Measurements from ENCODE around the gene ADIG.

Gene ADIG

DNA sequence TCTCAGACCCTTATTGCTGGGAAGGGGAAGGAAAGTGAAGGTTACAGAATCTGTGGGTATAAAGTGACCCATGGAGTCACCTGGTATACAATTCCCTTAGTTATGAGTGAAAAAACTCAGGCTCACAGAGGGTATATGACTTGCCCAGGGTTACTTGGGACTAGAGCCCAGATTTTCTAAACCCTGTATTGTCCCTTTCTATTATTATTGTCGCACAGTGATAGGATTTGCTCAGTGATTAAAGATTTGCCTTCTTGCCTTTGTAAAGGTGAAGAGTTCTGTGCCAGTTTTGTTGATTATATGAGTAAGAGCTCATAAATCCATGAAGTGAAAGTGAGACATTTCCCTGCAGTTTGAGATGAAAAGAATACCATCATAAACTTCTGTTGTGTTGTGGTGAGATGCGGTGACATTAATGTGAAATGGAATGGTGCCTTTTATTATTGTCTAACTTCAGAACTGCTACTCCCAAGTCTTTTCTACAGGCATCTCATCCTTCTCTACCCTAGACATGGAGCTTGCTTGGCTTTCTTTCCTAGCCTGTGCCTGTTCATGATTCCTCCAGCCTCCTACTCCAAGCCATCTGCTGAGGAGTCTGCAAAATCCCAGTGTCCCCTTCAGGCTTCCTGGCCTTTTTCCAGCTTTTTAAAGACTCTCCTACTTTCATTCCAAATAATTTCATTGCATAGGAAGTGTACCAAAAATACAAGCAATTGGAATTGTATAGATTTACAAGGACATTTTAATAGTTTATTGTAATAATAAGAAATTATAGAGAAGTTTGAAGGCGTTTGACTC, 33.5 kb upstream of the ADIG start:
- TF ChIP-seq, protein P1, sequence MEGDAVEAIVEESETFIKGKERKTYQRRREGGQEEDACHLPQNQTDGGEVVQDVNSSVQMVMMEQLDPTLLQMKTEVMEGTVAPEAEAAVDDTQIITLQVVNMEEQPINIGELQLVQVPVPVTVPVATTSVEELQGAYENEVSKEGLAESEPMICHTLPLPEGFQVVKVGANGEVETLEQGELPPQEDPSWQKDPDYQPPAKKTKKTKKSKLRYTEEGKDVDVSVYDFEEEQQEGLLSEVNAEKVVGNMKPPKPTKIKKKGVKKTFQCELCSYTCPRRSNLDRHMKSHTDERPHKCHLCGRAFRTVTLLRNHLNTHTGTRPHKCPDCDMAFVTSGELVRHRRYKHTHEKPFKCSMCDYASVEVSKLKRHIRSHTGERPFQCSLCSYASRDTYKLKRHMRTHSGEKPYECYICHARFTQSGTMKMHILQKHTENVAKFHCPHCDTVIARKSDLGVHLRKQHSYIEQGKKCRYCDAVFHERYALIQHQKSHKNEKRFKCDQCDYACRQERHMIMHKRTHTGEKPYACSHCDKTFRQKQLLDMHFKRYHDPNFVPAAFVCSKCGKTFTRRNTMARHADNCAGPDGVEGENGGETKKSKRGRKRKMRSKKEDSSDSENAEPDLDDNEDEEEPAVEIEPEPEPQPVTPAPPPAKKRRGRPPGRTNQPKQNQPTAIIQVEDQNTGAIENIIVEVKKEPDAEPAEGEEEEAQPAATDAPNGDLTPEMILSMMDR (IDR thresholded peaks at IDR 0.05; ENCODE audit: insufficient read depth, missing control alignments), result no peak
- DNase-seq (ENCODE audit: insufficient read length, low spot score) (no peak), FAIRE-seq (no peak)

DNA sequence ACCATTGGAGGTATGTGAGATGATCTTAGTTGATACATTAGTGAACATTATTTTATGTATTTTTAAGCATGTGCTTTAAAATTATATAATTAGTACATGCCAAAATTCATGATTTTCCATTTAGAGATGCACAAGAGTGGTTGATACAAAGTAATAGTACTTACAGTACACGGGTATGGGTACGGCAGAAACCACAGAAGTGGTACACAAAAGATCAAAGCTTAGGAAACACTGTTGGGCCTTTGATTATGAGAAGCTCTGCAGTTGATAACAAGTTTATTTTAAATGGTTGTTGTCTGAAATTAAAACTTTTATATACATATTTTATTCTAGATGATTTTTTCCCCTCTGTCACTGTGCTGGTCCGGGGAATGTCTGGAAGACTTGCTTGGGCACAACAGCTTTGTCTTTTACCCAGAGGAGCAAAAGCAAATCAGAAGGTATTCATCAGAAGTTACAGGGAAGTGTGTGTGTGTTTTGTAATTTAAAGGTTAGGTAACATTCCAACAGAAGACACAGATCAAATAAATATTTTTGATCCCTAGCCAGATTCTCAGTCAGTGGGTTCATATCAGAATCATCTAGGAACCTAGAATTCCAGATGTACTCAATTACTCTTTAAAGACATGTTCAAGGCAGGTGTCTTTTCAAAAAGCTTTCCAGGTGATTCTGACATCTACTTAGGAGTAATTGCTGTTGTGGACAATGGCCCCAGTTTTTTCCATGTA, 32.5 kb upstream of the ADIG start:
- no peak for FAIRE-seq
- no peak for DNase-seq (ENCODE audit: insufficient read length, low spot score)
- TF ChIP-seq, protein P1 (IDR thresholded peaks at IDR 0.05; ENCODE audit: insufficient read depth, missing control alignments), result no peak

DNA sequence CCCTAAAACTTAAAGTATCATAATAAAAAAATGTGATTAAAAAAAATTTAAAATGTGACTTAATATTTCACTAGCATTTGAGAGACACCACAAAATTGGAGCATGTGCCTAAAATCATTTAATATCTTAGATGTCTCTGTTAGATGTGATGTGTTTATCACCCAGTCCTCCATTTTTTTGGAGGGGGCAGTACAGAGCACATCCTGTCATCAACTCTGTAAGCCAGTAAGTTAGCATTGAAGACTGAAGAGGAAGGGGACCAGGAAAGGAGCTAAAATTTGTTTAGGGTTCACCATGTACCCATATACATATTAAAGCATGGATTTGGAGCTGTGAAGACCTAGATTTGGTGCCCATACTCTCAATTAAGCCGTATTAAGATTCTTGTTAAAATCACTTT, 30.7 kb upstream of the ADIG start:
- TF ChIP-seq, protein P1 (IDR thresholded peaks at IDR 0.05; ENCODE audit: insufficient read depth, missing control alignments), result no peak
- no peak for FAIRE-seq
- no peak for DNase-seq (ENCODE audit: insufficient read length, low spot score)

DNA sequence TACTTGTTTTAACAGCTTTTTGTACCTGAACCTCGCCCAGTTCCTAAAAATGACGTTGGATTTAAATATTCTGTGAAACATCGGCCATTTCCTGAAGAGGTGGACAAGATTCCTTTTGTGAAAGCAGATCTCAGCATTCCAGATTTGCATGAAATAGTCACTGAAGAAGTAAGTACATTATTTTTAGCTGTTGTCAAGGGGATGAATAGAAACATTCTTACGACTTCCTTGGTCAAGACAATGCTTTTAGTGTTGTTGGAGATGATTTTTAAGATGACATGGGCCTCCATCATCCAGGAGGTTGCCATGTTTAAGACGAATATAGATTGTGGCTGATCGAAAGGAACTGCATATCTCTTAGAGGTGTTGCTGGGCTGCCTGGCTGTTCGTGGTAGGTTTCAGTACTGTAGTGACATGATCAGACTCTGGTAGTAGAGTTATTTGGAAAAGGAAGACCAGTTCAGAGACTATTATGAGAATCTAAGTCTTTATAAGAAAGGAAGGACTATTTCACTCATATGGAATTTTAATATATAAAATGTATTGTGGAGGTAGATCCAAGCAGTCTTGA, 29.9 kb upstream of the ADIG start:
- DNase-seq (ENCODE audit: insufficient read length, low spot score) (no peak), FAIRE-seq (no peak)
- TF ChIP-seq, protein P1 (IDR thresholded peaks at IDR 0.05; ENCODE audit: insufficient read depth, missing control alignments), result no peak

DNA sequence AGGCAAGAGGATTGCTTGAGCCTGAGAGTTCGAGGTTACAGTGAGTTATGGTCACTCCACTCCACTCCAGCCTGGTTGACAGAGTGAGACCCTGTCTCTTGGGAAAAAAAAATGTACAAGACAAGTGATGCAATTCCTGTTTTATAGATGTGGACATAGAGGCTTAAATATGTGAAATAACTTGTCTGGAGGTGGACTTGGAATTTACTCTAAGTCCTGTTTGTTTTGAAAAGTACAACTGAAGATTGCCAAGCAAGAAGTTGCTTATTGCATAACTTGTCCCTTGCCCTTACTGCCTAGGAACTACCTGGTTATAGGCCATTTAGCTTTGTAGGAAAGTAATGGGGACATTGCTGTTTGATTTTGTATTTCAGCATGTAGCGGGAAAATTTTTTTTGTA, 26.0 kb upstream of the ADIG start:
- FAIRE-seq, result no peak
- DNase-seq (ENCODE audit: insufficient read length, low spot score), result no peak
- TF ChIP-seq, protein P1 (IDR thresholded peaks at IDR 0.05; ENCODE audit: insufficient read depth, missing control alignments), result no peak

DNA sequence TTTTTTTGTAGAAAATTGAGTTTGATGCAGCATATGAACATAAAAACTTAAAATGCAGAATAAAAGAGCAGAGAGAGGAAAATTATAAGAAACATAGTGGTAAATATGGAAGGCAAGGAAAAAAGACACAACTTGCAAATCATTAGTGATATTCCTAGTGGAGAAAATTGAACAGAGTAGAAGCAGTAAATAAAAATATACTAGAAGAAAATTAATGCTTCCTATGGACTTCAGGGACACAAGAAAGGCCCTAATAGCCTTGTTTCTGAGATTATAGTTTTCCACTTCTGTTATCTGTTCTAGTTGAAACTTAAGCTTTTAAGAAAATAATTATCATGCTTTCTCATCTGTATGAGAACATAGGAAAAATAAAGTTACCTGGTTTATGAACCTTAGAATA, 25.6 kb upstream of the ADIG start:
- TF ChIP-seq, protein P1 (IDR thresholded peaks at IDR 0.05; ENCODE audit: insufficient read depth, missing control alignments), result no peak
- DNase-seq (ENCODE audit: insufficient read length, low spot score) (no peak), FAIRE-seq (no peak)

Measured in D721Med (cell line).